ENCODE data around the gene DNAJC24. TPM values are rescaled to one million over a fixed set of nuclear protein-coding genes. Genes with fewer than 3 reads are reported as not detected.

DNAJC24 gene
- total and polyA plus RNA-seq, 8 donors, result 2.7 to 30.7 (median 6.3) TPM

DNA sequence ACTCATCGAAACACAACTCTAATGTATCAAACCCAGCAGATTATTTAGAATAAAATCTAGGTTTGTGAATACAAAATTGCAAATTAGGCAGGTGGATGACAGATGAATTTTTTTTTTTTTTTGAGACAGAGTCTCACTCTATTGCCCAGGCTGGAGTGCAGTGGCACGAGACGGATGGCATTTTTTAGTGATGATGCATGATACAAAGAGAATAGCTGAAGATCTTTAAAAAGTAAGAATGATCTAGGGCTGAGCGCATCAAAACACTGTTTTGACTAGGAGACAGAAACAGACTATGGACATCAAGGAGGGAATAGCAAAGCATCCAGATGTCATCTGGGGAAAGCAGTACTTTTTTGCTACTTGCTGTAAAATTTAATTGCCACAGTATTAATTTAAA is 76.0 kb downstream of the DNAJC24 start:
- no peak for TF ChIP-seq POLR2AphosphoS5 (IDR thresholded peaks at IDR 0.05)
- no peak for TF ChIP-seq CTCF (IDR thresholded peaks at IDR 0.05)
- TF ChIP-seq EP300 (IDR thresholded peaks at IDR 0.05), result no peak
- TF ChIP-seq POLR2A (IDR thresholded peaks at IDR 0.05), result no peak
- WGBS, 5 donors, result 97 to 100% (median 99%) methylated on average over 4 of the region's 4 CpGs
- Histone ChIP-seq H3K36me3 (peaks cover 0 to 3% (median 0%) of the 10 kb centered on the region in 4 donors), H3K4me1 (no peaks in the 10 kb centered on the region), H3K4me3 (no peak overlapping the region), H3K27me3 (no peaks in the 10 kb centered on the region), H3K9me3 (no peaks in the 10 kb centered on the region), H3K27ac (no peak overlapping the region)
- no peak for DNase-seq
- intact Hi-C loops (cut with DNase I; ENCODE audit: low total_unique reads), result no loop called here

DNA sequence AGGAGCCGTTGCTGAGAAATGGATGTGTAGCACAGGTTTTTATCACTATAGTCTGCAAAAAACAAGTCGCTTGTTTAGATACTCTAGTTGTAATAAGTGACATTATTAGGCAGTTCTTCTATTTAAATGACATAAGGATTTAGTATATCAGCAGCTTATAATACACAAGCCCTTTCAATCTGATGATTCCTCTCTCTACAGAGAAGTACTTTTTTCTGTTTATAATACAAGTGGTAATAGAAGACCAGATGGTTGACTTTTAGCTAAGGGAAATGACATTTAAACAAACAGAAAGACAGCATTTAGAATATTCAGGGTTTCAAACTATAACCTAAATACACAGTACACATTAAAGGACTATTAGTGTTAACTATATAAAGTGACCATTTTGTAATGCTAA is 79.4 kb downstream of the DNAJC24 start:
- Histone ChIP-seq H3K4me3 (no peak overlapping the region), H3K4me1 (no peaks in the 10 kb centered on the region), H3K27ac (no peak overlapping the region), H3K36me3 (peaks cover 0 to 13% (median 5%) of the 10 kb centered on the region in 4 donors), H3K27me3 (no peaks in the 10 kb centered on the region), H3K9me3 (no peaks in the 10 kb centered on the region)
- WGBS, 5 donors, result 46 to 60% (median 53%) methylated on average over 2 of the region's 2 CpGs
- no peak for DNase-seq
- intact Hi-C loops (cut with DNase I; ENCODE audit: low total_unique reads), result no loop called here
- TF ChIP-seq CTCF (IDR thresholded peaks at IDR 0.05) (no peak), POLR2A (IDR thresholded peaks at IDR 0.05) (no peak), POLR2AphosphoS5 (IDR thresholded peaks at IDR 0.05) (no peak)

GRCh38 chr11:31450841-31451240 is 81.2 kb downstream of the DNAJC24 start:
- H3K9me3 ChIP-seq, result no peaks in the 10 kb centered on the region
- peaks cover 0 to 17% (median 7%) of the 10 kb centered on the region in 4 donors for H3K36me3 ChIP-seq
- intact Hi-C loops (cut with DNase I; ENCODE audit: low total_unique reads), result no loop called here
- H3K4me3 ChIP-seq, result no peak overlapping the region
- no peaks in the 10 kb centered on the region for H3K27me3 ChIP-seq
- no peak for TF ChIP-seq POLR2AphosphoS5 (IDR thresholded peaks at IDR 0.05)
- no peak for TF ChIP-seq POLR2A (IDR thresholded peaks at IDR 0.05)
- TF ChIP-seq CTCF (IDR thresholded peaks at IDR 0.05), result no peak
- no peak for TF ChIP-seq EP300 (IDR thresholded peaks at IDR 0.05)
- no peak overlapping the region for H3K27ac ChIP-seq
- H3K4me1 ChIP-seq, result no peaks in the 10 kb centered on the region
- DNase-seq, result no peak
- 89 to 100% (median 97%) methylated on average over 1 of the region's 1 CpG for WGBS, 5 donors

GRCh38 chr11:31455177-31455576 is 85.5 kb downstream of the DNAJC24 start:
- intact Hi-C loops (cut with DNase I; ENCODE audit: low total_unique reads), result no loop called here
- WGBS, 5 donors, result 86 to 92% (median 89%) methylated on average over 3 of the region's 3 CpGs
- H3K4me3 ChIP-seq, result no peak overlapping the region

More at GRCh38 chr11:31455177-31455576, 85.5 kb downstream of the DNAJC24 start:
- Histone ChIP-seq H3K36me3 (peaks cover 0 to 22% (median 12%) of the 10 kb centered on the region in 4 donors), H3K27ac (no peak overlapping the region), H3K9me3 (no peaks in the 10 kb centered on the region), H3K4me1 (no peaks in the 10 kb centered on the region), H3K27me3 (no peaks in the 10 kb centered on the region)
- DNase-seq, result no peak
- TF ChIP-seq POLR2AphosphoS5 (IDR thresholded peaks at IDR 0.05) (no peak), CTCF (IDR thresholded peaks at IDR 0.05) (no peak), EP300 (IDR thresholded peaks at IDR 0.05) (no peak), POLR2A (IDR thresholded peaks at IDR 0.05) (no peak)
